ENCODE results near the gene TECTB.

Gene TECTB

GRCh38 chr10:112313234-112313633 is 30.0 kb downstream of the TECTB start:
- DNase-seq = no peak

GRCh38 chr10:112313911-112314310 is 30.7 kb downstream of the TECTB start:
- no peak for DNase-seq

- peak; percentile 73 to 81 for DNase-seq
Measured at GRCh38 chr10:112314822-112315474, 31.7 kb downstream of the TECTB start.

GRCh38 chr10:112327678-112328077 is 44.5 kb downstream of the TECTB start:
- DNase-seq = no peak

- peak; percentile 21 to 22 for DNase-seq
Measured at GRCh38 chr10:112330162-112330561, 47.0 kb downstream of the TECTB start.

- DNase-seq = no peak
Measured at GRCh38 chr10:112330607-112331160, 47.5 kb downstream of the TECTB start.

GRCh38 chr10:112332022-112332421 is 48.8 kb downstream of the TECTB start:
- DNase-seq = no peak

GRCh38 chr10:112332509-112333228 is 49.5 kb downstream of the TECTB start:
- DNase-seq = no peak

GRCh38 chr10:112333452-112333851 is 50.3 kb downstream of the TECTB start:
- no peak for DNase-seq

GRCh38 chr10:112335111-112335867 is 52.1 kb downstream of the TECTB start:
- no peak for DNase-seq

- DNase-seq = no peak
Measured at GRCh38 chr10:112335868-112336265, 52.7 kb downstream of the TECTB start.

- no peak for DNase-seq
Measured at GRCh38 chr10:112336556-112337201, 53.5 kb downstream of the TECTB start.

GRCh38 chr10:112338957-112339356 is 55.8 kb downstream of the TECTB start:
- no peak for DNase-seq

- no peak for DNase-seq
Measured at GRCh38 chr10:112340601-112341000, 57.4 kb downstream of the TECTB start.

GRCh38 chr10:112343056-112343806 is 60.0 kb downstream of the TECTB start:
- no peak for DNase-seq

GRCh38 chr10:112344261-112344660 is 61.1 kb downstream of the TECTB start:
- DNase-seq = no peak

- no peak for DNase-seq
Measured at GRCh38 chr10:112345202-112345601, 62.0 kb downstream of the TECTB start.

GRCh38 chr10:112345743-112346142 is 62.5 kb downstream of the TECTB start:
- no peak for DNase-seq

- DNase-seq = no peak
Measured at GRCh38 chr10:112346774-112347173, 63.6 kb downstream of the TECTB start.

- DNase-seq = no peak
Measured at GRCh38 chr10:112347709-112348671, 64.8 kb downstream of the TECTB start.

- no peak for DNase-seq
Measured at GRCh38 chr10:112348759-112349158, 65.6 kb downstream of the TECTB start.
